ENCODE data around the gene VEPH1.

VEPH1 gene

DNA sequence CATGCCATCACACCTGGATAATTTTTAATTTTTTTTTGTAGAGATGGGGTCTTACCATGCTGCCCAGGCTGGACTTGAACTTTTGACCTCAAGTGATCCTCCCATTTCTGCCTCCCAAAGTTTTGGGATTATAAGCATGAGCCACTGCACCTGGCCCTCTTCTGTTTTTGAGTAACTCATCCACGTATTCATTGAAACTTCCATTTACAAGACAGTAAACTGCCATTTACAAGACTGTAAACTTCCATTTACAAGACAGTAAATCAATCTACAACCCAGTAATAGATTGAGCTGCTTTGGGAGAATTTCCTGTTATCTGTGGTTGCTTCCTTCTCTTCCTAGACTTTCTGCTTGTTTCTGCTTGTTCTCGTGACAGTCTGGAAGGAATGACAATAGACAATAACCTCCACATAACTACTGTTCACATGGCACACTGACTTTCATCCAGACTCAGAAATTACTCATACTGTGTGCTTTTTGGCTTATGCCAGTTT lies 228.5 kb downstream of the VEPH1 start:
- Histone ChIP-seq H3K79me2 (ENCODE audit: insufficient read depth, low read length) (no peaks in the 10 kb centered on the region), H4K20me1 (ENCODE audit: insufficient read depth, low read length) (no peaks in the 10 kb centered on the region), H3K4me1 (ENCODE audit: insufficient read depth, low read length) (no peaks in the 10 kb centered on the region), H3K9me3 (ENCODE audit: insufficient read depth, low read length, severe bottlenecking) (no peaks in the 10 kb centered on the region), H3K4me3 (ENCODE audit: low read depth in 1 of 2, low read length in 2 of 2) (no peak overlapping the region), H3K27ac (ENCODE audit: low read length) (no peak overlapping the region), H3K27me3 (ENCODE audit: insufficient read depth, low read length, poor library complexity) (no peaks in the 10 kb centered on the region), H3K4me2 (ENCODE audit: insufficient read depth, low read length) (no peak overlapping the region), H3K36me3 (ENCODE audit: insufficient read depth, low read length) (no peaks in the 10 kb centered on the region), H3K9ac (ENCODE audit: low read depth, low read length) (no peak overlapping the region), H2AFZ (ENCODE audit: low read depth, low read length) (no peak overlapping the region)
- TF ChIP-seq, protein P1, sequence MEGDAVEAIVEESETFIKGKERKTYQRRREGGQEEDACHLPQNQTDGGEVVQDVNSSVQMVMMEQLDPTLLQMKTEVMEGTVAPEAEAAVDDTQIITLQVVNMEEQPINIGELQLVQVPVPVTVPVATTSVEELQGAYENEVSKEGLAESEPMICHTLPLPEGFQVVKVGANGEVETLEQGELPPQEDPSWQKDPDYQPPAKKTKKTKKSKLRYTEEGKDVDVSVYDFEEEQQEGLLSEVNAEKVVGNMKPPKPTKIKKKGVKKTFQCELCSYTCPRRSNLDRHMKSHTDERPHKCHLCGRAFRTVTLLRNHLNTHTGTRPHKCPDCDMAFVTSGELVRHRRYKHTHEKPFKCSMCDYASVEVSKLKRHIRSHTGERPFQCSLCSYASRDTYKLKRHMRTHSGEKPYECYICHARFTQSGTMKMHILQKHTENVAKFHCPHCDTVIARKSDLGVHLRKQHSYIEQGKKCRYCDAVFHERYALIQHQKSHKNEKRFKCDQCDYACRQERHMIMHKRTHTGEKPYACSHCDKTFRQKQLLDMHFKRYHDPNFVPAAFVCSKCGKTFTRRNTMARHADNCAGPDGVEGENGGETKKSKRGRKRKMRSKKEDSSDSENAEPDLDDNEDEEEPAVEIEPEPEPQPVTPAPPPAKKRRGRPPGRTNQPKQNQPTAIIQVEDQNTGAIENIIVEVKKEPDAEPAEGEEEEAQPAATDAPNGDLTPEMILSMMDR (IDR thresholded peaks at IDR 0.05; ENCODE audit: borderline replicate concordance, extremely low read depth, low read length, poor library complexity, severe bottlenecking): no peak
- TF ChIP-seq EZH2 (IDR thresholded peaks at IDR 0.05; ENCODE audit: borderline replicate concordance, low read depth, low read length, severe bottlenecking): no peak
- ATAC-seq (ENCODE audit: insufficient read depth, low read depth) (no peak), DNase-seq (no peak)

DNA sequence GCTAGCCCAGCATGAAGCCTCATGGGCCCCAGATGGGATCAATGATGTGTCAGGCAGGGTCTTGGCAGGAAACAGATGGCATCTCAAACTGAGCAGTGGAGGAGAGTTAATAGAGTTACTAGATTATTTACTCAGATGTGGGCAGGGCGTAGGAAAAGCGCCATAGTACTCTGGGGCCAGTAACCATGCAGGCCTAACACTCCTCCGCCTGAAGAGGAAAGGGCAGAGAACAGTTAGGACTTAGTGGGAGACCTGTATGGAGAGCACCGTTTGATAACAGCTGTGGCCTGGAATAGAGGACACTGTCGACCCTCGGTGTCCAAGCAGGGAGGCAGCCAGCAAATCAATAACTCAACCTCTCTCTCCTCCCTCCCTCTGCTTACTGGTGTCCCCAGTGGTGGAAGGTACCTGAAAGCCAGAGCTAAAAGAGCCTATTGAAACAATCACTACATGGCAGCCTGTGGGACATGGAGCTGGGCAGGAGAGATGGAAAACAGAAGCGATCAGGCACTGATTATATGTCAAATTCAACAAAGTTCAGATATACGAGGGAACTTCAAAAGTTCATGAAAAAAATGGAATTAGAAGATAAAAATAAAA lies 231.8 kb downstream of the VEPH1 start:
- no peak for DNase-seq
- no peaks in the 10 kb centered on the region for H3K4me1 ChIP-seq (ENCODE audit: insufficient read depth, low read length)
- ATAC-seq (ENCODE audit: insufficient read depth, low read depth): no peak
- H3K27ac ChIP-seq (ENCODE audit: low read length): no peak overlapping the region
- H2AFZ ChIP-seq (ENCODE audit: low read depth, low read length): no peak overlapping the region
- no peak overlapping the region for H3K4me3 ChIP-seq (ENCODE audit: low read depth in 1 of 2, low read length in 2 of 2)
- H3K27me3 ChIP-seq (ENCODE audit: insufficient read depth, low read length, poor library complexity): no peaks in the 10 kb centered on the region
- no peak overlapping the region for H3K4me2 ChIP-seq (ENCODE audit: insufficient read depth, low read length)
- H3K9me3 ChIP-seq (ENCODE audit: insufficient read depth, low read length, severe bottlenecking): no peaks in the 10 kb centered on the region
- no peaks in the 10 kb centered on the region for H3K36me3 ChIP-seq (ENCODE audit: insufficient read depth, low read length)
- TF ChIP-seq, protein P1 (IDR thresholded peaks at IDR 0.05; ENCODE audit: borderline replicate concordance, extremely low read depth, low read length, poor library complexity, severe bottlenecking): no peak
- H3K9ac ChIP-seq (ENCODE audit: low read depth, low read length): no peak overlapping the region
- H3K79me2 ChIP-seq (ENCODE audit: insufficient read depth, low read length): no peaks in the 10 kb centered on the region
- no peaks in the 10 kb centered on the region for H4K20me1 ChIP-seq (ENCODE audit: insufficient read depth, low read length)

DNA sequence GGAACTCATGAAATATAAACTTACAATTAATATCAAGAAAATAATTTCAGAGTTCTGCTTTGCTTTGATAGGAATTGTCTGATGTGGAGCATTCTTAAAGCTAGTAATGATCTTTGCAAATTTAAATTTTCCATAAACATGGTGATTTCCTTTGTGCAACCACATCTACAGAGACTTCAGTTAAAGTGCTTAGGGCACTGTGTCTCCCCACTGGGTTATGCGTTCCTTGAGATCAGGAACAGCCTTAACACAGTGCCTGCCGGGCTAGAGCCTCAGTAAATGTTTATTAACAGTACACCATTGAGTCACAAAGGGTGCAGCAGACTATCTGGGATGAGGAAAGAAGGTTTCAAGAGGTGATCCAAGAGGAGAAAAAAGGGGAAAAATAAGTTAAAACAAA lies 235.2 kb downstream of the VEPH1 start:
- ATAC-seq (ENCODE audit: insufficient read depth, low read depth) (no peak), DNase-seq (no peak)

More for the DNA sequence above, 235.2 kb downstream of the VEPH1 start:
- Histone ChIP-seq H3K9me3 (ENCODE audit: insufficient read depth, low read length, severe bottlenecking) (no peaks in the 10 kb centered on the region), H3K27me3 (ENCODE audit: insufficient read depth, low read length, poor library complexity) (no peaks in the 10 kb centered on the region), H3K9ac (ENCODE audit: low read depth, low read length) (no peak overlapping the region), H2AFZ (ENCODE audit: low read depth, low read length) (no peak overlapping the region), H3K27ac (ENCODE audit: low read length) (no peak overlapping the region), H3K4me3 (ENCODE audit: low read depth in 1 of 2, low read length in 2 of 2) (no peak overlapping the region), H4K20me1 (ENCODE audit: insufficient read depth, low read length) (no peaks in the 10 kb centered on the region), H3K36me3 (ENCODE audit: insufficient read depth, low read length) (no peaks in the 10 kb centered on the region), H3K4me1 (ENCODE audit: insufficient read depth, low read length) (no peaks in the 10 kb centered on the region), H3K79me2 (ENCODE audit: insufficient read depth, low read length) (no peaks in the 10 kb centered on the region), H3K4me2 (ENCODE audit: insufficient read depth, low read length) (no peak overlapping the region)
- no peak for TF ChIP-seq EZH2 (IDR thresholded peaks at IDR 0.05; ENCODE audit: borderline replicate concordance, low read depth, low read length, severe bottlenecking)
- TF ChIP-seq, protein P1 (IDR thresholded peaks at IDR 0.05; ENCODE audit: borderline replicate concordance, extremely low read depth, low read length, poor library complexity, severe bottlenecking): no peak

All from DND-41 (cell line).